ENCODE data around the gene EMILIN1.
A peak's percentile ranks its signal among the peaks of the same experiment; 100 is the strongest.
"Not testable (repeated sequence)": the region's sequence is repeated elsewhere in the genome, so short reads cannot be mapped to it uniquely, and the experiment has no call there.

The EMILIN1 gene

DNA sequence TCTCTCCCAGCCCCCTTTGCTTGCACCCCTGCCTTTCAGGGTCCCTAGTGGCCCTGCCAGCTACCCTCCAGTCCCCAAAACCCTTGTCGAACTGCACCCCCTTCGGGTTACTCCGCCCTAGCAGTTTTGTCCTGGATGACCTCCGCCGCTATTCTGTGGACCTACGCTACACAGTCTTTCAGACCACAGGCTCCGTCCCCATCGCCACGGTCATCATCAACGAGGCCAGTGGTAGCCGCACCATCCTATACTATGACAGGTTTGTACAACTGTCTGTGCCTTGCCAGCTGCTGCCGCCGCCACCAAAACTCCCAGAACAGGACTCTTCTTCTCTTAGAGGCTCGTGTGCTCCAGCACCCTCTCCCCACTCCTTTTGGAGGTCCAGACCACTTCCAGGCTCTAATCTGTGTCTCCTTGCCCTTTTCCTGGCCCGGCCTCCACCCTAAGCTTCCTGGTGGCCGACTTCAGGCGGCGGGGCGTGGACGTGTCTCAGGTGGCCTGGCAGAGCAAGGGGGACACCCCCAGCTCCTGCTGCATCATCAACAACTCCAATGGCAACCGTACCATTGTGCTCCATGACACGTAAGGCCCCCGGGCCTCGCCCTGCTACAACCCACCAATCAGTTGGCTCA lies 16.1 kb downstream of the EMILIN1 start:
- DNase-seq (ENCODE audit: low spot score): no peak

DNA sequence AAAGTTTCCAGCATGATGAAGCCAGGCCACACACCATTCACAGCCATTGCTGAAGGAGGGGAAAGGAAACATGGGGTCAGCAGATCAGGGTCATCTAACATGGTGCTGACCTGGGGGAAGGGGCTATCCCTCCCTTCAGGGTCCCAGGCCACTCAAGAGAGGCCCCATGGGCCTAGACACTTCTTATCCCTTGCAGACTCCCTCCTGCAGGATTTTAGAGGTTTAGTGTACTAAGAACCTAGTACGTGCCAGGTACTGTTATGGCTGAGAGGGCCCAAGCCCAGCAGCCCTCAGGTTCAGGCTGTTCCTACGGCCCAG lies 17.0 kb downstream of the EMILIN1 start:
- DNase-seq (ENCODE audit: low spot score): no peak

GRCh38 chr2:27095745-27096651 lies 17.6 kb downstream of the EMILIN1 start:
- peak; percentile 87 for DNase-seq (ENCODE audit: low spot score)

GRCh38 chr2:27096748-27097297 lies 18.4 kb downstream of the EMILIN1 start:
- DNase-seq (ENCODE audit: low spot score): no peak

DNA sequence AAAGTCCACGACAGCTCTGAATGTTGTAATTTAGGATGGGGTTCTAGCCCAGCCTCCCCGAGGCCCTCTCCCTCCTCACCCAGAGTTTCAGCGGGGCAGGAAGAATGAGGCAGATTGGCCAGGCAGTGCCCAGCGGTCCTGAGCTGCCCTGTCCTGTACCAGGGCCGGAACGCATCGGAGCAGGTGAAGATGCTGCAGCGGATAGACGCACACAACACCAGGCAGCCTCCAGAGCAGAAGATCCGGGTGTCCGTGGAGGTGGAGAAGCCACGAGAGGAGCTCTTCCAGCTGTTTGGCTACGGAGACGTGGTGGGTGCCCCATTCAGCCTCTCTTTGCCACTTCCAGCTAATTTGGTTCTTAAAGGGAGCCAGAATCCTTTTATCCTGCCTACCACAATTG lies 18.9 kb downstream of the EMILIN1 start:
- no peak for DNase-seq (ENCODE audit: low spot score)

GRCh38 chr2:27099334-27099955 lies 21.0 kb downstream of the EMILIN1 start:
- no peak for DNase-seq (ENCODE audit: low spot score)

- no peak for DNase-seq (ENCODE audit: low spot score)
Observed at GRCh38 chr2:27100036-27100435, 21.6 kb downstream of the EMILIN1 start.

DNA sequence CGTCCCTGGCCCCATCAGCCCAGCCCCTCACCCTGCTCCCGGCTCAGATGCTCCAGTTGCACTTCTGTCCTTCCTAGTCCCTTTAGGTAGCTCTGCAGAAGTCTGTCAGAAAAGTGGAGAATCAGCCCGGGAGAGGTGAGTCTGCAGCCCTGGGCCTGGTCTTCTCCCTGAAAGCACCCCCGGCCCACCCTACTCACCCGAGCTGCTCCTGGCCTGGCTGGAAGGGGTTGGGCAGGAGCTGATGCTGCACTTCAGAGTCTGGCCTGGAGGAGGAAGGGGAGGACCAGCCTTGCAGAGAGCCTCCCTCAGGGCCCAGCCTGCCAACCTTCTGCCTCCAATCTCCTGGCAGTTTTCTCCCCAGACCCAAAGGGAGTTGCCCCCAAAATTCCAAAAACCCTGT lies 23.9 kb downstream of the EMILIN1 start:
- no peak for DNase-seq (ENCODE audit: low spot score)

GRCh38 chr2:27105981-27106380 lies 27.6 kb downstream of the EMILIN1 start:
- DNase-seq (ENCODE audit: low spot score): no peak

DNA sequence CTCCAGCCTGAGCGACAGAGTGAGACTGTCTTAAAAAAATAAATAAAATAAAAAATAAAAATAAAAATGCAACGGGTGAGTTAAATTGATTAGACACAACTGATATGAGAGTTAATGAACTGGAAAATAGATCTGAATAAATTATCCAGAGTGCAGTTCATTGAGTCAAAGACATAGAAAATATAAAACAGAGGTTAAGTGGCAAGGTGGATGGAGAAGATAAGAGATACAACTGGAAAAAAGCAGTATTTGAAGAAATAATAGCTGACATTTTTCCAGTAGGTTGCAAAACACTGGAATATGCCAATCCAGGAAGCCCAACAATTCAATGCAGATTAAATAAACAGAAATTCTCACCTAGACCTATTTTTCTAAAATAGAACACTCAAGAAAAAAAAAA lies 29.8 kb downstream of the EMILIN1 start:
- no peak for DNase-seq (ENCODE audit: low spot score)

DNA sequence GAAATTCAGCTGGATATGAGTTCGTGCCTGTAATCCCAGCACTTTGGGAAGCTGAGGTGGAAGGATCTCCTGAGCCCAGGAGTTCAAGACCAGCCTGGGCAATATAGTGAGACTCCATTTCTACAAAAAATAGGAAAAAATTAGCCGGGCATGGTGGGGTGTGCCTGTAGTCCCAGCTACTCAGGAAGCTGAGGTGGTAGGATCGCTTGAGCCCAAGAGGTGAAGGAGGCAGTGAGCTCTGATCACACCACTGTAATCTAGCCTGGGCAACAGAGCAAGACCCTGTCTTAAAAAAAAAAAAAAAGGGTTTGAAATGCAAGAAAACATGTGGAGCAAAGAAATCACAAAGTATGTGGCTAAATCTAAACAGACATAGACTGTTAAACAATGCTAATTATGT lies 30.7 kb downstream of the EMILIN1 start:
- DNase-seq (ENCODE audit: low spot score): no peak

DNA sequence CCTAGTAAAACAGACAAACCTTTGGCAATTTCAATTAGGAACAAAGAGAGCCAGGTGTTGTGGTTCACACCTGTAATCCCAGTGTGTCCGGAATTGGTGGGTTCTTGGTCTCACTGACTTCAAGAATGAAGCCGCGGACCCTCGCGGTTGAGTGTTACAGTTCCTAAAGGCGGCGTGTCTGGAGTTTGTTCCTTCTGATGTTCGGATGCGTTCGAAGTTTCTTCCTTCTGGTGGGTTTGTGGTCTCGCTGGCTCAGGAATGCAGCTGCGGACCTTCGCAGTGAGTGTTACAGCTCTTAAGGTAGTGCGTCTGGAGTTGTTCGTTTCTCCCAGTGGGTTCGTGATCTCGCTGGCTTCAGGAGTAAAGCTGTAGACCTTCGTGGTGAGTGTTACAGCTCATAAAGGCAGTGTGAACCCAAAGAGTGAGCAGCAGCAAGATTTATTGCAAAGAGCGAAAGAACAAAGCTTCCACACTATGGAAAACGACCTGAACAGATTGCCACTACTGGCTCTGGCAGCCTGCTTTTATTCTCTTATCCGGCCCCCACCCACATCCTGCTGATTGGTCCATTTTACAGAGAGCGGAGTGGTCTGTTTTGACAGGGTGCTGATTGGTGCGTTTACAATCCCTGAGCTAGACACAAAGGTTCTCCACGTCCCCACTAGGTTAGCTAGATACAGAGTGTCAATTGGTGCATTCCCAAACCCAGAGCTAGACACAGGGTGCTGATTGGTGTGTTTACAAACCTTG lies 32.4 kb downstream of the EMILIN1 start:
- not testable (repeated sequence) for DNase-seq (ENCODE audit: low spot score)

GRCh38 chr2:27111392-27112078 lies 33.1 kb downstream of the EMILIN1 start:
- not testable (repeated sequence) for DNase-seq (ENCODE audit: low spot score)

- no peak for DNase-seq (ENCODE audit: low spot score)
Observed at GRCh38 chr2:27115519-27115918, 37.1 kb downstream of the EMILIN1 start.

- DNase-seq (ENCODE audit: low spot score): no peak
Observed at GRCh38 chr2:27117995-27118524, 39.6 kb downstream of the EMILIN1 start.

DNA sequence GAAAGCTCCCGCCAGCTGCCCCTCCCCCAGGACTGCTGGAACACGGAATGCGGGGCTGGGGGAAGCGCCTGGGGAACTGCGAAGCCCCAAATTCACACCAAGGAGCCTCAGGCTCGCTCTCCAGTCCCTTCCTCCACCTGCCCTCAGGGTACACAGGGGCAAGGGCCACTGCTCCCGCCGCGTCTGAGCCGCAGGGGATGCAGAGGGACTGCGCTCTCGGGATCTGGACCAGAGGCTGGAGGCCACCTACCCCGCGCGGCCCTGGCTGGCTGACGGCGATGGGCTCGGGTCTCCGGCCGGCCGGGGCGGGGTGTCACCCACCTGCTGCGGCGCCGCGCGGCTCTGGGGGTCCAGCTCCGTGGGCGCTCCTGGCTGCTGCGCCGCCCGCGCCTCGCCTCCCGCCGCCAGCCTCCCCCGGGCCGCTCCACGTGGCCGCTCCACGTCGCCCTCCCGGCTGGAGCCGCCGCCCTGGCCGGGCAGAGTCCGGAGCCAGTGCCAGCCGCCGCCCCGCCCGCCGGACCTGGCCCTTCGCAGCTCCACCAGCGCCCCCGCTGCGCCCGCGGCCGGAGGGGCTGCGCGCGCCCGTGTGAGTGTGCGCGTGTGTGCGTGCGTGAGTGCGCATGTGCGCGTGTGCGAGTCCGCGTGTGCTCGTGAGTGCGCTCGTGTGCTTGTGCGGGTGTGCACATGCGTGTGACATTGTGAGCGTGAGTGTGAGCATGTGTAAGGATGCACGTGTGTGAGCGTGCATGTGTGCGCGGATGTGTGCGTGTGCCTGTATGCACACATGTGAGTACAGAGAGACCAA lies 40.3 kb downstream of the EMILIN1 start, which contains the start of gene CGREF1:
Gene CGREF1, minus strand, starts transcription at position 604 of the 805 bp plus-strand sequence. CDS start 14,762 bp downstream, outside the sequence.
- DNase-seq (ENCODE audit: low spot score): no peak

DNA sequence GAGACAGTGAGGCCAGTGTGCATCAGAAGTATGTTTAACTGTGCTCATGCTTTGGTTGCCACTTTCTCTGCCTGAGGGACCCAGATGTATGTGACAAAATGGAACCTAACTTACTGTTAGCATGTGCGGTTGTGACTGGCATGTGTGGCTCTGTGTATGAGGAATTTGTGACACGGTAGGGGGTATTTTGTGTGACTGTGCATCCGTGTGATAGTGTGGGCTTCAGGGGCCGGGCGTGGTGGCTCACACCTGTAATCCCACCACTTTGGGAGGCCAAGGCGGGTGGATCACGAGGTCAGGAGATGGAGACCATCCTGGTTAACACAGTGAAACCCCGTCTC lies 40.9 kb downstream of the EMILIN1 start:
- DNase-seq (ENCODE audit: low spot score): not testable (repeated sequence)

DNA sequence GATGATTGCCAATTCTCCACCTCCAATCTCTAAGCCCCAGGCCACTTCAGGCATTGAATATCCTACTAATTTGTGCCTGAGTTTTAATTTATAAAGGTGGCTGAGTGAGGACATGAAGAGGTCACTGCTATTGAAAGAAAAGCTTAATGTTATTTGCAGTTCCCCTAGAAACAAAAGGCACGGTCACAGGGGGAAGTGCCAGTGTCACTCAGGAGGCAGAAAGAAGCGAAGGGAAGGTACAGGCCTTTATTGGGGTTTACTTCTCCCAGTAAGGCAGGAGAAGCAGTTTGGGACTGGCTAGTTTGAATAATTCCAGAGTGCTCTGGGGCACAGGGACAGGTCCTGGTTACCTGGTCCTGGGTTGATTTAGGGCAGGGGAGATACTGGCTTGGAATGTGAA lies 43.5 kb downstream of the EMILIN1 start:
- no peak for DNase-seq (ENCODE audit: low spot score)

GRCh38 chr2:27122791-27123190 lies 44.4 kb downstream of the EMILIN1 start:
- no peak for DNase-seq (ENCODE audit: low spot score)

Measured in HuH-7 (cell line).